Smooth muscle cell (in vitro differentiated cells): Measurements from ENCODE around the gene FOXP1. TPM values are rescaled to one million over a fixed set of nuclear protein-coding genes. Genes with fewer than 3 reads are reported as not detected.

ENCODE experiments used
- DNase-seq: peaks from one replicate; lab custom pipeline; 2025; ENCODE audit not compliant: unreplicated experiment; lab: John Stamatoyannopoulos, UW
- H2AFZ ChIP-seq: fragments of 200-600 bp; sonication (generic); 2 replicates; pipeline ENCODE4 v1.6.0; 2016; ENCODE audit warnings: antibody characterized with exemption, low read depth, mild to moderate bottlenecking
- H3F3A ChIP-seq: fragments of 200-600 bp; sonication (generic); 2 replicates; pipeline ENCODE4 v1.6.0; 2017; ENCODE audit warnings: antibody characterized with exemption, low read depth
- H3K27ac ChIP-seq: fragments of 200-600 bp; sonication (generic); 2 replicates; pipeline ENCODE4 v1.5.1; 2016; ENCODE audit warnings: low read depth, mild to moderate bottlenecking
- H3K27me3 ChIP-seq: fragments of 200-600 bp; sonication (generic); 2 replicates; pipeline ENCODE4 v1.6.1; 2016; ENCODE audit warnings: low read depth, mild to moderate bottlenecking
- H3K36me3 ChIP-seq: fragments of 200-600 bp; sonication (generic); 2 replicates; pipeline ENCODE4 v1.5.1; 2016; ENCODE audit warnings: low read depth
- H3K4me1 ChIP-seq: fragments of 200-600 bp; sonication (generic); 2 replicates; pipeline ENCODE4 v1.5.1; 2016; ENCODE audit warnings: low read depth
- H3K4me2 ChIP-seq: fragments of 200-600 bp; sonication (generic); 2 replicates; pipeline ENCODE4 v1.6.0; 2016; ENCODE audit warnings: mild to moderate bottlenecking
- H3K4me3 ChIP-seq: fragments of 200-600 bp; sonication (generic); 2 replicates; pipeline ENCODE4 v1.5.1; 2016; ENCODE audit warnings: mild to moderate bottlenecking
- H3K79me2 ChIP-seq: fragments of 200-600 bp; sonication (generic); 2 replicates; pipeline ENCODE4 v1.6.0; 2016; ENCODE audit warnings: low read depth, mild to moderate bottlenecking
- H3K9ac ChIP-seq: fragments of 200-600 bp; sonication (generic); 2 replicates; pipeline ENCODE4 v1.6.0; 2016; ENCODE audit warnings: low read depth
- H3K9me3 ChIP-seq: fragments of 200-600 bp; sonication (generic); replicated peaks from 2 replicates; pipeline ENCODE4 v1.5.1; 2016; ENCODE audit warnings: low read depth
- H4K20me1 ChIP-seq: fragments of 200-600 bp; sonication (generic); 2 replicates; pipeline ENCODE4 v1.6.0; 2016; ENCODE audit warnings: low read depth
- CTCF ChIP-seq: fragments of 200-600 bp; sonication (generic); IDR thresholded peaks from 2 replicates; pipeline ENCODE4 v1.5.1; 2017; ENCODE audit warnings: borderline replicate concordance, mild to moderate bottlenecking, antibody characterized with exemption; ENCODE audit not compliant: insufficient read depth, poor library complexity, severe bottlenecking
- WGBS: methylation state at CpG from one replicate; pipeline ENCODE4 v1.1.7; 2016; ENCODE audit warnings: low lambda C conversion rate; 5-methylcytosine and 5-hydroxymethylcytosine counted together
- polyA plus RNA-seq: library from polyadenylated mRNA; unstranded; fragments of >200 nt; fragmentation: Nextera tagmentation; extraction: Ambion mirVana; gene quantifications from 2 replicates; pipeline ENCODE4 v1.2.1, GENCODE V29; 2016
- total RNA-seq: library from RNA; depleted of rRNA; stranded (reverse); fragments of >200 nt; gene quantifications from 2 replicates; pipeline ENCODE4 v1.2.3, GENCODE V29; 2014

Gene FOXP1
- total and polyA plus RNA-seq, 2 experiments from 2014 or later: 40.9 to 68.0 TPM

GRCh38 chr3:71628522-71628921 is 45.0 kb upstream of the FOXP1 start:
- no peaks in the 10 kb centered on the region for H3K4me1 ChIP-seq
- no peak for DNase-seq
- H3K9ac ChIP-seq: no peak overlapping the region
- H3K27me3 ChIP-seq: no peaks in the 10 kb centered on the region
- no peak overlapping the region for H3K4me3 ChIP-seq
- no peaks in the 10 kb centered on the region for H4K20me1 ChIP-seq
- H3F3A ChIP-seq: no peaks in the 10 kb centered on the region
- H3K36me3 ChIP-seq: no peaks in the 10 kb centered on the region
- 79% methylated on average over 6 of the region's 6 CpGs for WGBS
- no peak overlapping the region for H2AFZ ChIP-seq
- no peak overlapping the region for H3K27ac ChIP-seq
- H3K4me2 ChIP-seq: no peak overlapping the region
- H3K9me3 ChIP-seq: no peaks in the 10 kb centered on the region
- no peak for TF ChIP-seq CTCF
- H3K79me2 ChIP-seq: no peaks in the 10 kb centered on the region

- H3K9me3 ChIP-seq: no peaks in the 10 kb centered on the region
- H3K4me2 ChIP-seq: no peak overlapping the region
- no peaks in the 10 kb centered on the region for H3K27me3 ChIP-seq
- no peaks in the 10 kb centered on the region for H3K4me1 ChIP-seq
- no peak overlapping the region for H3K4me3 ChIP-seq
- no peaks in the 10 kb centered on the region for H3K79me2 ChIP-seq
- TF ChIP-seq CTCF: no peak
- no peak overlapping the region for H3K27ac ChIP-seq
- H3F3A ChIP-seq: no peaks in the 10 kb centered on the region
- no peak overlapping the region for H2AFZ ChIP-seq
- no peaks in the 10 kb centered on the region for H3K36me3 ChIP-seq
- H4K20me1 ChIP-seq: no peaks in the 10 kb centered on the region
- no peak for DNase-seq
- H3K9ac ChIP-seq: no peak overlapping the region
Observed at GRCh38 chr3:71625676-71626075, 42.1 kb upstream of the FOXP1 start.

GRCh38 chr3:71621825-71622537 is 38.5 kb upstream of the FOXP1 start:
- WGBS: 91% methylated on average over 9 of the region's 9 CpGs
- no peaks in the 10 kb centered on the region for H3K4me1 ChIP-seq
- no peak overlapping the region for H3K4me2 ChIP-seq
- H3F3A ChIP-seq: no peaks in the 10 kb centered on the region
- no peaks in the 10 kb centered on the region for H3K79me2 ChIP-seq
- no peaks in the 10 kb centered on the region for H4K20me1 ChIP-seq
- no peak overlapping the region for H2AFZ ChIP-seq
- no peak overlapping the region for H3K4me3 ChIP-seq
- H3K9ac ChIP-seq: no peak overlapping the region
- no peaks in the 10 kb centered on the region for H3K9me3 ChIP-seq
- no peaks in the 10 kb centered on the region for H3K36me3 ChIP-seq
- DNase-seq: no peak
- H3K27me3 ChIP-seq: no peaks in the 10 kb centered on the region
- no peak overlapping the region for H3K27ac ChIP-seq
- TF ChIP-seq CTCF: no peak

- Histone ChIP-seq H3K27ac (no peak overlapping the region), H3F3A (no peaks in the 10 kb centered on the region), H3K9me3 (no peaks in the 10 kb centered on the region), H3K4me3 (no peak overlapping the region), H3K9ac (no peak overlapping the region), H3K36me3 (no peaks in the 10 kb centered on the region), H3K4me2 (no peak overlapping the region), H2AFZ (no peak overlapping the region), H3K27me3 (no peaks in the 10 kb centered on the region), H3K4me1 (no peaks in the 10 kb centered on the region), H4K20me1 (no peaks in the 10 kb centered on the region), H3K79me2 (no peaks in the 10 kb centered on the region)
- no peak for TF ChIP-seq CTCF
- no peak for DNase-seq
- 94% methylated on average over 6 of the region's 6 CpGs for WGBS
Observed at GRCh38 chr3:71618538-71618937, 35.0 kb upstream of the FOXP1 start.
